Thyroid gland (tissue), 4 donors: Measurements from ENCODE around the gene CPLX1. TPM values are rescaled to one million over a fixed set of nuclear protein-coding genes. Genes with fewer than 3 reads are reported as not detected.

ENCODE experiments used
- DNase-seq, 2 donors: peaks; one replicate each; pipeline ENCODE4 v3.0.0-alpha.2; 2019
- H3K27ac ChIP-seq, 3 donors: fragments of 200-600 bp; sonication (generic); 1 replicate in 2 of 3; 2 replicates in 1 of 3; pipeline ENCODE4 v1.5.1; 2016 to 2019; ENCODE audit warnings: mild to moderate bottlenecking in 1 of 3, moderate library complexity in 1 of 3
- H3K27me3 ChIP-seq: fragments of 200-600 bp; sonication (generic); one replicate; pipeline ENCODE4 v1.5.1; 2019
- H3K36me3 ChIP-seq, 2 donors: fragments of 200-600 bp; sonication (generic); one replicate each; pipeline ENCODE4 v1.5.1; 2016 to 2019
- H3K4me1 ChIP-seq, 2 donors: fragments of 200-600 bp; sonication (generic); one replicate each; pipeline ENCODE4 v1.5.1; 2017 to 2019
- H3K4me3 ChIP-seq, 3 donors: fragments of 200-600 bp; sonication (generic); replicated peaks in 1 of 3; 1 replicate in 2 of 3; 2 replicates in 1 of 3; pipeline ENCODE4 v1.5.1; 2016; ENCODE audit warnings: mild to moderate bottlenecking in 1 of 3
- H3K9me3 ChIP-seq: fragments of 200-600 bp; sonication (generic); one replicate; pipeline ENCODE4 v1.5.1; 2017
- CTCF ChIP-seq, 6 experiments: fragments of 200-600 bp in 3 of 6; fragments of 450-650 bp in 3 of 6; sonication (generic) in 3 of 6; IDR thresholded peaks; one replicate each; pipeline ENCODE4 v1.5.1; 2016 to 2019; ENCODE audit warnings: antibody characterized with exemption in 6 of 6, mild to moderate bottlenecking in 2 of 6, inconsistent platforms in 1 of 6, moderate library complexity in 1 of 6
- POLR2A ChIP-seq, 2 donors: fragments of 450-650 bp; IDR thresholded peaks; one replicate each; pipeline ENCODE4 v1.6.1; 2017; ENCODE audit warnings: antibody characterized with exemption in 2 of 2, mild to moderate bottlenecking in 2 of 2, moderate library complexity in 1 of 2
- WGBS, 2 donors: methylation state at CpG; one replicate each; pipeline ENCODE4 v1.1.5; 2017; 5-methylcytosine and 5-hydroxymethylcytosine counted together
- intact Hi-C: fragments of 100-400 bp; cut with DNase I; formaldehyde crosslinking; loops from one replicate; pipeline ENCODE4 v1.15.1; 2023
- total RNA-seq, 4 donors: library from RNA; depleted of rRNA; stranded (reverse); fragments of >200 nt; gene quantifications; one replicate each; pipeline ENCODE4 v1.2.3, GENCODE V29; 2016

CPLX1 gene
- total RNA-seq, 4 donors from 2014 or later, result 0.75 to 3.2 (median 1.4) TPM; not detected in 1

GRCh38 chr4:837772-838171 lies 11.8 kb upstream of the CPLX1 start:
- intact Hi-C loops, result no loop called here
- TF ChIP-seq POLR2A (IDR thresholded peaks at IDR 0.05), result no peak
- no peak for TF ChIP-seq CTCF (IDR thresholded peaks at IDR 0.05)
- no peaks in the 10 kb centered on the region for H3K27me3 ChIP-seq
- no peak overlapping the region for H3K27ac ChIP-seq
- no peaks in the 10 kb centered on the region for H3K36me3 ChIP-seq
- DNase-seq, result no peak
- H3K9me3 ChIP-seq, result no peaks in the 10 kb centered on the region
- H3K4me1 ChIP-seq, result no peaks in the 10 kb centered on the region
- 100% methylated on average over 1 of the region's 1 CpG for WGBS, 2 donors
- no peak overlapping the region for H3K4me3 ChIP-seq

GRCh38 chr4:836750-837301 lies 10.9 kb upstream of the CPLX1 start:
- H3K4me1 ChIP-seq, result no peaks in the 10 kb centered on the region
- no peak for DNase-seq
- TF ChIP-seq POLR2A (IDR thresholded peaks at IDR 0.05) (no peak), CTCF (IDR thresholded peaks at IDR 0.05) (no peak)
- H3K27me3 ChIP-seq, result no peaks in the 10 kb centered on the region
- no peaks in the 10 kb centered on the region for H3K36me3 ChIP-seq
- 86 to 91% methylated on average over 9 to 10 of the region's 22 CpGs for WGBS, 2 donors
- H3K27ac ChIP-seq, result no peak overlapping the region
- no peak overlapping the region for H3K4me3 ChIP-seq
- intact Hi-C loops, result no loop called here
- H3K9me3 ChIP-seq, result no peaks in the 10 kb centered on the region

GRCh38 chr4:836003-836511 lies 10.1 kb upstream of the CPLX1 start:
- H3K4me3 ChIP-seq, result no peak overlapping the region
- no peaks in the 10 kb centered on the region for H3K9me3 ChIP-seq
- intact Hi-C loops, result no loop called here
- no peaks in the 10 kb centered on the region for H3K4me1 ChIP-seq
- no peak for DNase-seq
- TF ChIP-seq CTCF (IDR thresholded peaks at IDR 0.05) (no peak), POLR2A (IDR thresholded peaks at IDR 0.05) (no peak)
- H3K27ac ChIP-seq, result no peak overlapping the region
- WGBS, 2 donors, result 93 to 96% methylated on average over 30 to 31 of the region's 32 CpGs
- no peaks in the 10 kb centered on the region for H3K27me3 ChIP-seq
- no peaks in the 10 kb centered on the region for H3K36me3 ChIP-seq

- no peaks in the 10 kb centered on the region for H3K36me3 ChIP-seq
- 87 to 92% methylated on average over 16 to 22 of the region's 46 CpGs for WGBS, 2 donors
- no peaks in the 10 kb centered on the region for H3K27me3 ChIP-seq
- DNase-seq, result no peak
- TF ChIP-seq POLR2A (IDR thresholded peaks at IDR 0.05) (no peak), CTCF (IDR thresholded peaks at IDR 0.05) (no peak)
- H3K4me1 ChIP-seq, result no peaks in the 10 kb centered on the region
- no peak overlapping the region for H3K27ac ChIP-seq
- H3K4me3 ChIP-seq, result no peak overlapping the region
- intact Hi-C loops, result no loop called here
- H3K9me3 ChIP-seq, result no peaks in the 10 kb centered on the region
Observed at GRCh38 chr4:835148-836002, 9.4 kb upstream of the CPLX1 start.
